Duodenal mucosa (tissue), 2 donors: ENCODE results near the gene CA11.
"Not testable (repeated sequence)": the region's sequence is repeated elsewhere in the genome, so short reads cannot be mapped to it uniquely, and the experiment has no call there.

ENCODE experiments used
- H3K27ac ChIP-seq: one replicate; pipeline ENCODE4 v1.7.0; 2013; ENCODE audit warnings: low read depth, low read length
- H3K27me3 ChIP-seq, 2 donors: one replicate each; pipeline ENCODE4 v1.7.0; 2013; ENCODE audit warnings: low read length in 2 of 2, control low read depth in 1 of 2; ENCODE audit not compliant: insufficient read depth in 2 of 2, control insufficient read depth in 1 of 2
- H3K36me3 ChIP-seq, 2 donors: one replicate each; pipeline ENCODE4 v1.7.0; 2013; ENCODE audit warnings: low read length in 2 of 2, control low read depth in 1 of 2; ENCODE audit not compliant: insufficient read depth in 2 of 2, control insufficient read depth in 1 of 2
- H3K4me1 ChIP-seq, 2 donors: one replicate each; pipeline ENCODE4 v1.7.0; 2013; ENCODE audit warnings: low read length in 2 of 2, control low read depth in 1 of 2; ENCODE audit not compliant: insufficient read depth in 2 of 2, control insufficient read depth in 1 of 2
- H3K4me3 ChIP-seq, 2 donors: one replicate each; pipeline ENCODE4 v1.7.0; 2013; ENCODE audit warnings: low read length in 2 of 2, low read depth in 1 of 2
- H3K9ac ChIP-seq, 2 donors: one replicate each; pipeline ENCODE4 v1.7.0; 2013; ENCODE audit warnings: low read length in 2 of 2, low read depth in 1 of 2
- H3K9me3 ChIP-seq, 2 donors: one replicate each; pipeline ENCODE4 v1.7.0; 2013; ENCODE audit warnings: low read length in 2 of 2, control low read depth in 1 of 2; ENCODE audit not compliant: control insufficient read depth in 1 of 2

The CA11 gene

GRCh38 chr19:48646001-48646721 is at the start of gene CA11:
Gene CA11, minus strand, starts transcription at chr19:48646187. Its CDS starts 555 bp downstream, at chr19:48645632.
- H3K4me1 ChIP-seq, result peaks cover 18 to 19% of the 10 kb centered on the region in 2 donors
- H3K36me3 ChIP-seq, result no peaks in the 10 kb centered on the region
- no peaks in the 10 kb centered on the region for H3K27me3 ChIP-seq
- H3K9me3 ChIP-seq, result no peaks in the 10 kb centered on the region
- peak within 1 kb of the TSS; percentile 67 to 74 for H3K4me3 ChIP-seq
- H3K9ac ChIP-seq, result peak within 1 kb of the TSS; percentile 48 to 56
- H3K27ac ChIP-seq, result peak within 1 kb of the TSS; percentile 62

- H3K27ac ChIP-seq, H3K36me3 ChIP-seq, H3K27me3 ChIP-seq, H3K4me3 ChIP-seq, H3K4me1 ChIP-seq, H3K9me3 ChIP-seq, H3K9ac ChIP-seq: not testable (repeated sequence)
Measured at GRCh38 chr19:48693629-48694028, 47.6 kb upstream of the CA11 start.

- Histone ChIP-seq H3K27ac (no peak overlapping the region), H3K27me3 (no peaks in the 10 kb centered on the region), H3K9ac (no peak overlapping the region), H3K9me3 (no peaks in the 10 kb centered on the region), H3K4me3 (no peak overlapping the region), H3K4me1 (peaks cover 5 to 20% of the 10 kb centered on the region in 2 donors), H3K36me3 (no peaks in the 10 kb centered on the region)
Measured at GRCh38 chr19:48689449-48689848, 43.5 kb upstream of the CA11 start.

- peaks cover 9 to 22% of the 10 kb centered on the region in 2 donors for H3K4me1 ChIP-seq
- no peaks in the 10 kb centered on the region for H3K27me3 ChIP-seq
- no peak overlapping the region for H3K4me3 ChIP-seq
- H3K27ac ChIP-seq, result no peak overlapping the region
- no peaks in the 10 kb centered on the region for H3K9me3 ChIP-seq
- no peaks in the 10 kb centered on the region for H3K36me3 ChIP-seq
- H3K9ac ChIP-seq, result no peak overlapping the region
Measured at GRCh38 chr19:48687776-48688175, 41.8 kb upstream of the CA11 start.

- H3K27ac ChIP-seq, H3K9me3 ChIP-seq, H3K27me3 ChIP-seq, H3K9ac ChIP-seq, H3K4me3 ChIP-seq, H3K36me3 ChIP-seq: not testable (repeated sequence)
- peaks cover 9 to 22% of the 10 kb centered on the region in 2 donors for H3K4me1 ChIP-seq
Measured at GRCh38 chr19:48686637-48687036, 40.6 kb upstream of the CA11 start.

- H3K4me1 ChIP-seq, result peaks cover 13 to 22% of the 10 kb centered on the region in 2 donors
- no peaks in the 10 kb centered on the region for H3K27me3 ChIP-seq
- no peaks in the 10 kb centered on the region for H3K9me3 ChIP-seq
- no peak overlapping the region for H3K27ac ChIP-seq
- no peak overlapping the region for H3K9ac ChIP-seq
- H3K36me3 ChIP-seq, result no peaks in the 10 kb centered on the region
- H3K4me3 ChIP-seq, result no peak overlapping the region
Measured at GRCh38 chr19:48686088-48686487, 40.1 kb upstream of the CA11 start.

- Histone ChIP-seq H3K27me3 (no peaks in the 10 kb centered on the region), H3K4me1 (peaks cover 13 to 22% of the 10 kb centered on the region in 2 donors), H3K27ac (no peak overlapping the region), H3K9ac (no peak overlapping the region), H3K9me3 (no peaks in the 10 kb centered on the region), H3K4me3 (no peak overlapping the region), H3K36me3 (no peaks in the 10 kb centered on the region)
Measured at GRCh38 chr19:48685583-48685982, 39.6 kb upstream of the CA11 start.

GRCh38 chr19:48683349-48683748 is 37.4 kb upstream of the CA11 start:
- H3K9ac ChIP-seq, result no peak overlapping the region
- no peak overlapping the region for H3K4me3 ChIP-seq
- H3K27me3 ChIP-seq, result no peaks in the 10 kb centered on the region
- H3K9me3 ChIP-seq, result no peaks in the 10 kb centered on the region
- no peaks in the 10 kb centered on the region for H3K36me3 ChIP-seq
- peaks cover 17 to 27% of the 10 kb centered on the region in 2 donors for H3K4me1 ChIP-seq
- H3K27ac ChIP-seq, result no peak overlapping the region

GRCh38 chr19:48681127-48681470 is 35.1 kb upstream of the CA11 start:
- Histone ChIP-seq H3K27me3 (no peaks in the 10 kb centered on the region), H3K27ac (no peak overlapping the region), H3K9ac (no peak overlapping the region), H3K36me3 (no peaks in the 10 kb centered on the region), H3K4me1 (peaks cover 28 to 31% of the 10 kb centered on the region in 2 donors), H3K9me3 (no peaks in the 10 kb centered on the region), H3K4me3 (no peak overlapping the region)

GRCh38 chr19:48680436-48681126 is 34.6 kb upstream of the CA11 start:
- no peak overlapping the region for H3K9ac ChIP-seq
- H3K27ac ChIP-seq, result no peak overlapping the region
- H3K9me3 ChIP-seq, result no peaks in the 10 kb centered on the region
- H3K4me1 ChIP-seq, result peaks cover 32% of the 10 kb centered on the region in 2 donors
- no peaks in the 10 kb centered on the region for H3K27me3 ChIP-seq
- H3K4me3 ChIP-seq, result no peak overlapping the region
- no peaks in the 10 kb centered on the region for H3K36me3 ChIP-seq
